HG02642 (cell line): ENCODE results near the gene GTF2A1.

Experiments
- ATAC-seq: cut with Tn5 transposase; IDR thresholded peaks from one replicate; pipeline ENCODE4 v1.9.1; 2021; ENCODE audit warnings: mild to moderate bottlenecking; ENCODE audit not compliant: unreplicated experiment, poor library complexity

Gene GTF2A1

GRCh38 chr14:81187832-81188522, 32.8 kb downstream of the GTF2A1 start:
- peak; percentile 85 for ATAC-seq

DNA sequence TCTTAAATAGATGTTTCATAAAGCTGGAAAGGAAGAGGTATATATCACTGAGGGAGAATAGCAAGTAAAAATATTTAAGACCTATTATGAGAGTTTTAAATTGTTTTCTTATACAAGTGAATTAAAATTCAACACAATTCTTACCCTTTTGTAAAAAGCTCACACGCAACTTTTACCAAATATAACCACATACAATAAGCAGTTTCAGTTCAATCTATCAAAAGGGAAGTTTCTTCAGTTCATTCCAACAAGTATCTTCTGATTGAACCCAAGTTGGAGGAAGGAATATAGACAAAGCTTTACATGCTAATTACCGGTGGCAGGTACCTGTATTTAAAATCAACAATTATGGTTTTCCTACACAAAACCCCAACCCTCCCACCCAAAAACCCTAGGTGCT, 41.1 kb downstream of the GTF2A1 start:
- ATAC-seq = no peak

DNA sequence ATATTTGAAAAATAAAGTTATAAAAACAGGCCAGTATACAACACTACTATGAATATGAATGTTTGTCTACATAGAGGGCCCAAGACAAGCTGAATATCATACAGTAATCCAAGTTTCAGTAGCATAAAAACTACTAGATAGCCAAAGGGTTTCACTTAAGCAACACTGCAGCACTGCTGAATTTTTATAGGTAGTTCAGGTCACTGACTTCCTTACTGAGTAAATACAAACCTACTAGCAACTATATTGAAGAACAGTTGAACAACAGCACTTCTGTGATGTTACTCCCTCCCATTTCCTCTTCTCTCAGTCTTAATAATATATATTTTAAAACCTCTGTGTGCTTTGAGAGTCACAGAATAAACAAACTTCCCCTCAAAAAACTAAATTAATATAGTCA, 42.7 kb downstream of the GTF2A1 start:
- peak; percentile 42 for ATAC-seq

- no peak for ATAC-seq
Observed at GRCh38 chr14:81177225-81177624, 43.5 kb downstream of the GTF2A1 start.

DNA sequence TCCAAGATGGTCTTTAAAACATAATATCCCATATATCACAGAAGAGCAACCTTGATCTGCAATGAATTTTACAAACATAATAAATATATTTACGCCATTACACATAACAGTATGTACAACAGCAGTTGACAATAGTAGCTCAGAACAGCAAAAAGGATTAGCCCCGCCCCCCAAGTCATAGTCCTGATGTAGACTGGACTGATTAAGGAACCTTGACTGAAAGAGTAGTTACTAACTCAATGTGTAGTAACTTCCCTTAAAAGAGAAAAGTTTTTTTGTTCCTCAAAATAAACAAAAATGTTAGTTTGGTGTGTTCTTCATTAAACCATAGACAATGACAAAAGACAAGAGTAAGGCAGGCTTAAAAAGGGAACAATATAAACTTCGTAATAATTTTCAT, 44.5 kb downstream of the GTF2A1 start:
- ATAC-seq = no peak

GRCh38 chr14:81172881-81173280, 47.9 kb downstream of the GTF2A1 start:
- ATAC-seq = peak; percentile 18

DNA sequence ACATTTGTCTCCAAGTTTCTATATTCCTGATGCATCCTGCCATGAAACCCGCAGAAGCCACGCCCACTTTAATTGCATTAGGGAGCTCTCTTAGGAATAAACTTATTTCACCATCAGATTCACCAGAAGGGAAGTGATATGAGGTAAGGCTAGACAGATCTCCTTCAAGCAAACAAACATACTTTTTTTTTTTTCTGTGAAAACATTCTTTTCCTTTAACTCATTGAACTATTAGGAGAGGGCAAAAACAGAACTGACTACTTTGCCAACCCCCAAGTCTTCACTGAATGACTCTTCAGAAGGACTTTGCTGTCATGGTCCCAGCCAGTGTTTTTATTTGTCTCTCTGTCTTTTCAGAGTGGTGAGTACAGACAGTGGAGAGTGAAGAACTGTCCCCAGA, 48.4 kb downstream of the GTF2A1 start:
- peak; percentile 23 for ATAC-seq

GRCh38 chr14:81170829-81171195, 49.9 kb downstream of the GTF2A1 start:
- no peak for ATAC-seq

- peak; percentile 97 for ATAC-seq
Observed at GRCh38 chr14:81170104-81170828, 50.5 kb downstream of the GTF2A1 start.

- ATAC-seq = peak; percentile 29
Observed at GRCh38 chr14:81169711-81170103, 51.1 kb downstream of the GTF2A1 start.

GRCh38 chr14:81169267-81169666, 51.5 kb downstream of the GTF2A1 start:
- ATAC-seq = no peak

GRCh38 chr14:81166121-81166520, 54.6 kb downstream of the GTF2A1 start:
- ATAC-seq = no peak

GRCh38 chr14:81165188-81165587, 55.6 kb downstream of the GTF2A1 start:
- no peak for ATAC-seq

DNA sequence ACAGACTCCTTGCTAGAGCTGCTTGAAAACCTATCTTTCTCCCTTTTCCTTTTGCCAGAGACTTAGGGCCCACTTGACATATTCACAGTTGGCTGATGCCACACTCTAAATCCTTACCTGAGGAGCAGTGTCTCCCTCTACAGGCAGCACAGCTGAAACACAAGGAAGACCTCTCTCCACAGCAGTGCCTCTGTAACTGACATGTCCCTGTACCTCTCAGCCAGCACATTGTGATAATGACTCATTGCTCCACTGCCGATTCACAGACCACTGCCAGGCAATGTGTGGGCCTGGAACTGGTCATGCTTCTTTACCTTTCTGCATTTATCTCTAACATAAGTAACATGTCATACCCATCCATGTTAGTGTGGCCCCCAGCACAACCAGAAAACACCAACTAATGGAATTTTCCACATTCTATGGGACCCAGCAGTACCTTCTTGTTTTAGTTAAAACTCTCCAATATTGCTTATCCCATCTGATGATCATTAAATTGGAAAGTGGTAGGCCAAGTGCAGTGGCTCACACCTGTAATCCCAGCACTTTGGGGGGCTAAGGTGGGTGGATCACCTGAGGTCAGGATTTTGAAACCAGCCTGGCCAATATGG, 56.5 kb downstream of the GTF2A1 start:
- ATAC-seq = peak; percentile 95

- ATAC-seq = no peak
Observed at GRCh38 chr14:81162941-81163340, 57.8 kb downstream of the GTF2A1 start.

- no peak for ATAC-seq
Observed at GRCh38 chr14:81161749-81162148, 59.0 kb downstream of the GTF2A1 start.

GRCh38 chr14:81161088-81161487, 59.7 kb downstream of the GTF2A1 start:
- no peak for ATAC-seq

GRCh38 chr14:81157431-81157830, 63.3 kb downstream of the GTF2A1 start:
- ATAC-seq = no peak

GRCh38 chr14:81153187-81153586, 67.6 kb downstream of the GTF2A1 start:
- ATAC-seq = peak; percentile 58

DNA sequence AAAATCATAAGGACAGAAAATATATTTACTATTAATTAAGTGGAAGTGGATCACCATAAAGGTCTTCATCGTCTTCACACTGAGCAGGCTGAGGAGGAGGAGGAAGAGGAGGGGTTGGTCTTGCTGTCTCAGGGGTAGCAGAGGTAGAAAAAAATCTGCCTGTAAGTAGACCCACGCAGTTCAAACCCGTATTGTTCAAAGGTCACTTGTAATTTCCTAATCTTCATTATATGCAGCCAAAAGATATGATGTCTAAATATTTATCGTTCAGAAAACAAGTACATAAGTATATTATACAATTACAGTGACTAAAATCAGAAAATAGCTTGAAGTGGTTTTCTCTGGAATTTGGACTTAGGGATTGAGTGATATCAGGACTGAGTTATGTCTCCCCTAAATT, 72.1 kb downstream of the GTF2A1 start:
- ATAC-seq = no peak

- ATAC-seq = peak; percentile 65
Observed at GRCh38 chr14:81147140-81147897, 73.4 kb downstream of the GTF2A1 start.
